Stomach (tissue), 9 donors: ENCODE results near the gene MNAT1. TPM values are rescaled to one million over a fixed set of nuclear protein-coding genes. Genes with fewer than 3 reads are reported as not detected.

Experiments used
- DNase-seq, 2 donors: peaks; one replicate each; pipeline versions ENCODE4 v3.0.0 to v3.0.0-alpha.2; 2013 to 2019
- H3K27ac ChIP-seq, 5 donors: fragments of 200-600 bp in 4 of 5; sonication (generic) in 4 of 5; one replicate each; pipeline ENCODE4 v1.5.1; 2013 to 2019; ENCODE audit warnings: mild to moderate bottlenecking in 1 of 5, moderate library complexity in 1 of 5
- H3K27me3 ChIP-seq, 3 donors: fragments of 200-600 bp; sonication (generic); one replicate each; pipeline ENCODE4 v1.5.1; 2017 to 2019; ENCODE audit warnings: mixed run types in 1 of 3
- H3K36me3 ChIP-seq, 4 donors: fragments of 200-600 bp; sonication (generic); 1 replicate in 3 of 4; 2 replicates in 1 of 4; pipeline ENCODE4 v1.5.1; 2016 to 2019
- H3K4me1 ChIP-seq, 4 donors: fragments of 200-600 bp; sonication (generic); one replicate each; pipeline ENCODE4 v1.5.1; 2016 to 2019
- H3K4me3 ChIP-seq, 4 donors: fragments of 200-600 bp; sonication (generic) in 3 of 4; one replicate each; pipeline ENCODE4 v1.5.1; 2016 to 2019; ENCODE audit warnings: mild to moderate bottlenecking in 1 of 4
- H3K9me3 ChIP-seq, 4 donors: fragments of 200-600 bp; sonication (generic); one replicate each; pipeline ENCODE4 v1.5.1; 2016 to 2019
- CTCF ChIP-seq, 7 experiments: fragments of 450-650 bp in 4 of 7; fragments of 200-600 bp in 3 of 7; sonication (generic) in 3 of 7; IDR thresholded peaks; one replicate each; pipeline ENCODE4 v1.5.1; 2016 to 2019; ENCODE audit warnings: antibody characterized with exemption in 7 of 7, control low read depth in 2 of 7, mild to moderate bottlenecking in 1 of 7
- EP300 ChIP-seq: sonication (generic); formaldehyde crosslinking; IDR thresholded peaks from one replicate; pipeline ENCODE4 v1.6.1; 2017; ENCODE audit warnings: antibody characterized with exemption
- POLR2A ChIP-seq, 4 donors: fragments of 450-650 bp; IDR thresholded peaks; one replicate each; pipeline ENCODE4 v1.6.1; 2016; ENCODE audit warnings: antibody characterized with exemption in 4 of 4, control low read depth in 2 of 4, mild to moderate bottlenecking in 1 of 4, moderate library complexity in 1 of 4
- POLR2AphosphoS5 ChIP-seq, 3 donors: sonication (generic); formaldehyde crosslinking; IDR thresholded peaks; one replicate each; pipeline ENCODE4 v1.6.1; 2016; ENCODE audit warnings: antibody characterized with exemption in 3 of 3
- WGBS, 5 donors: extraction: QIAGEN DNeasy Blood & Tissue Kit in 3 of 5; methylation state at CpG; one replicate each; pipeline versions ENCODE4 v1.1.5 to v1.1.7; 2013 to 2018; 5-methylcytosine and 5-hydroxymethylcytosine counted together
- intact Hi-C: fragments of 100-400 bp; cut with DNase I; formaldehyde crosslinking; loops from one replicate; pipeline ENCODE4 v1.15.1; 2023; ENCODE audit warnings: low total_unique reads
- polyA plus RNA-seq, 3 donors: library from polyadenylated mRNA; stranded (reverse); fragments of 200-250 nt; gene quantifications; one replicate each; pipeline ENCODE4 v1.2.3, GENCODE V29; 2013
- total RNA-seq, 5 donors: library from RNA; depleted of rRNA; stranded (reverse); fragments of >200 nt; gene quantifications; one replicate each; pipeline versions ENCODE4 v1.1.0 to v1.2.3, GENCODE V29; 2014 to 2016
- donor health status: healthy with polysubstance abuse.
- donor health status: Bipolar disorder and iron deficiency.
- donor health status: healthy.

MNAT1 gene
- total and polyA plus RNA-seq, 8 donors, result 10.3 to 150 (median 19.9) TPM

GRCh38 chr14:60710494-60710893, 24.1 kb upstream of the MNAT1 start:
- Histone ChIP-seq H3K9me3 (no peaks in the 10 kb centered on the region), H3K27me3 (peaks cover 0 to 3% (median 0%) of the 10 kb centered on the region in 3 donors), H3K27ac (no peak overlapping the region), H3K4me1 (no peaks in the 10 kb centered on the region), H3K4me3 (no peak overlapping the region), H3K36me3 (no peaks in the 10 kb centered on the region)
- DNase-seq, result no peak
- intact Hi-C loops, result no loop called here
- TF ChIP-seq POLR2A (IDR thresholded peaks at IDR 0.05) (no peak), POLR2AphosphoS5 (IDR thresholded peaks at IDR 0.05) (no peak), EP300 (no peak), CTCF (IDR thresholded peaks at IDR 0.05) (no peak)

GRCh38 chr14:60713513-60713912, 21.0 kb upstream of the MNAT1 start:
- Histone ChIP-seq H3K4me3 (no peak overlapping the region), H3K27me3 (peaks cover 0 to 3% (median 0%) of the 10 kb centered on the region in 3 donors), H3K36me3 (no peaks in the 10 kb centered on the region), H3K4me1 (no peaks in the 10 kb centered on the region), H3K9me3 (no peaks in the 10 kb centered on the region), H3K27ac (no peak overlapping the region)
- intact Hi-C loops, result no loop called here
- WGBS, 5 donors, result 82 to 87% (median 84%) methylated on average over 6 of the region's 6 CpGs
- TF ChIP-seq POLR2A (IDR thresholded peaks at IDR 0.05) (no peak), CTCF (IDR thresholded peaks at IDR 0.05) (no peak), EP300 (no peak), POLR2AphosphoS5 (IDR thresholded peaks at IDR 0.05) (no peak)
- no peak for DNase-seq

GRCh38 chr14:60720391-60720790, 14.2 kb upstream of the MNAT1 start:
- peaks cover 0 to 56% (median 31%) of the 10 kb centered on the region in 3 donors for H3K27me3 ChIP-seq

GRCh38 chr14:60720962-60721325, 13.6 kb upstream of the MNAT1 start:
- H3K36me3 ChIP-seq, result no peaks in the 10 kb centered on the region
- peaks cover 13 to 36% (median 33%) of the 10 kb centered on the region in 4 donors for H3K4me1 ChIP-seq
- intact Hi-C loops, result loop anchor here (10.0 kb wide), 1 partner anchor 264 kb away; the partner anchor contains the start of genes SLC38A6 and TRMT5
- H3K9me3 ChIP-seq, result no peaks in the 10 kb centered on the region
- 46 to 60% (median 53%) methylated on average over 4 of the region's 4 CpGs for WGBS, 5 donors
- H3K27me3 ChIP-seq, result peaks cover 0 to 57% (median 31%) of the 10 kb centered on the region in 3 donors
- H3K27ac ChIP-seq, result peak overlapping the region in 1 of 5 donors; percentile 84
- peak overlapping the region; percentile 68 to 94 (median 80) for H3K4me3 ChIP-seq
- TF ChIP-seq CTCF (IDR thresholded peaks at IDR 0.05) (no peak), POLR2A (IDR thresholded peaks at IDR 0.05) (no peak), POLR2AphosphoS5 (IDR thresholded peaks at IDR 0.05) (no peak), EP300 (no peak)
- no peak for DNase-seq

More at GRCh38 chr14:60720391-60720790, 14.2 kb upstream of the MNAT1 start:
- TF ChIP-seq POLR2A (IDR thresholded peaks at IDR 0.05) (no peak), CTCF (IDR thresholded peaks at IDR 0.05) (no peak), EP300 (no peak), POLR2AphosphoS5 (IDR thresholded peaks at IDR 0.05) (no peak)
- Histone ChIP-seq H3K27ac (no peak overlapping the region), H3K4me3 (no peak overlapping the region), H3K36me3 (no peaks in the 10 kb centered on the region), H3K4me1 (peaks cover 13 to 36% (median 33%) of the 10 kb centered on the region in 4 donors), H3K9me3 (no peaks in the 10 kb centered on the region)
- WGBS, 5 donors, result 72 to 100% (median 79%) methylated on average over 1 of the region's 1 CpG
- no peak for DNase-seq
- intact Hi-C loops, result loop anchor here (10.0 kb wide), 1 partner anchor 264 kb away; the partner anchor contains the start of genes SLC38A6 and TRMT5
